Measurements from ENCODE around the gene ATXN7L1.

Gene ATXN7L1

DNA sequence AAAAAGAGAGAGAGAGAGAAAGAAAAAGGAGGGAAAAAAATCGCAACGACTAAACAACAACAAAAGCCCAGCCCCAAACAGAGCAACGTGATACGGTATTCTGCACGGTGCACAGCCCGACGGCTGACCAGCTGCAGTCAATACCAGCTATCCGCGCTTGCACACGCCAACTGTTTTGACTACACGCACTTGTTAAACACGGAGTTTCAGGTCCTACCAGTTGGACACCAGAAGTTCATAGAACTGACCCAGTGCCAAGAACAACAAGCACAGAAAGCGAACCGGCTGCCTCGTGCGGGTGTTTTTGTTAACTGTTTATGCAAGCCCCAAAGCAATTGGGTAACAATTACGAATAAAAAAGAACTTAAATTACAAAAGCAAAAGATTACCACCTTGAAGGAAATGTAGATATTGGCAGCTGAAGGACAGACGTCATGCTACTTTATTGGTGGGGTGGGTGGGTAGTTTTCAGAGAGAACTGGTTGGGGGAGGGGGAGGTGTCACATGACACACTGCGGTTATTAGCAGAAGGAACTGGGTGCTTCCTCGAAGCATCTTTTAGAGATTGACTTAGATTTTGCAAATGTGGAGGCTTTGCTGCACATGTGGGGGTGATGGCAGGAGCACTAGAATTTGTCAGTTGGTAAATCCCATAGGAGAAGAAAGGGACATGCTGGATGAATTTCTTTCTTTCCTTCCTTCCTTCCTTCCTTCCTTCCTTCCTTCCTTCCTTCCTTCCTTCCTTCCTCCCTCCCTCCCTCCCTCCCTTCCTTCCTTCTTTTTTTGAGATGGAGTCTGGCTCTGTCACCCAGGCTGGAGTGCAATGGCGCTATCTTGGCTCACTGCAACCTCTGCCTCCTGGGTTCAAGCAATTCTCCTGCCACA is 184.5 kb downstream of the ATXN7L1 start:
- DNase-seq = peak; percentile 34

DNA sequence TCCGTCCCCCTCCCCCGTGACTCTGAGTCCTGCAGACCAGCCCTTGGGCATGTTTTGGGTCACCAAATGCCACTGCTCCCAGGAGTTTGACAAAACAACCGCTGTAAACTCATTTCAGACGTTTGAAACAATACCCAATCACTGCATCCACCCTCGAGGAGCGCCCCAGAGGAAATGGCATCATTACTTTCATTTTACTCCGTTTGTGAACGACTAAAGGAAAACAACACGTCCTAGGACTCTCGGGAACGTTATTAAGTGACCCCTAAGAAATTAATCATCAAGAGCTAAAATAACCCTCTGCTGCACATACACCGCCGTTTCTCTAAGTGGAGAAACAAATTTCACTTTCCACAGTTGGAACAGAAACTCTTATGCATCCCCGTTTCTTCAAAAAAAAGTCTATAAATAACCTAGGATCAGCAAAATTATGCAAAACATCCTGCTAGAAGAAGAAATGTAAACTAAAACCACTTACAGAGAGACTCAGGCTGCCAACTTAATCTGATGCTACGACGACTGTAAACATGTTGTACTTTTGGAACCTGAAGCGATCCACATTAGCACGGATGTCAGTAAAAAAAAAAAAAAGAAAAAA is 185.2 kb downstream of the ATXN7L1 start:
- DNase-seq = peak; percentile 24

DNA sequence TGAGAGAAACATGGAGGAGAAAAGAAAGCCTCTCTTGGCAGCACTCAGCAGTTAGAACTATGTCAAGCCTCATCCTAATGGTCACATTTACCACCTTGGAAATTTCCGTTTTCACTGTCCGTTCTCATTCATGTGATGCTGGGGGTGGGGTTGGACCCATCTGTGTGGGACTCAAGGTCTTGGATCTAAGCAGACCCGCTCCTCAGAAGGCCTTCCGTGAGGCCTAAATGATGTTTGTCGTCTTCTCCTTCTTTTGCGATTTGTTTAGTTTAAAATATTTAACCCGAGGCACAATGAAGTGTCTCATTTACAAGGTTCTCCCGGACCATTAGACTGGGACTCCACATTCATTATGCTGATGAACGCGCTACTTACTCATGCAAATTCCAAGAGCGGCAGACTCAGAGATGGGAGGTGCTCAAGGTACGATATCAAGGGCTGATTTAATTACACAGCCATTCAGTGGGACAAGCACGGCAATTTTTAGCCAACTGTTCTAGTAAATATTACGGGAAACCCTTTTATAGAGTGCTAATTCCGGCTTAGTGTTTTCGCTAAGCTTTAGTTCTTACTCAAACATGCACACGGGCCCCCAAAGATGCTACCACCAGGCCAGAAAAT is 186.0 kb downstream of the ATXN7L1 start:
- DNase-seq = no peak

DNA sequence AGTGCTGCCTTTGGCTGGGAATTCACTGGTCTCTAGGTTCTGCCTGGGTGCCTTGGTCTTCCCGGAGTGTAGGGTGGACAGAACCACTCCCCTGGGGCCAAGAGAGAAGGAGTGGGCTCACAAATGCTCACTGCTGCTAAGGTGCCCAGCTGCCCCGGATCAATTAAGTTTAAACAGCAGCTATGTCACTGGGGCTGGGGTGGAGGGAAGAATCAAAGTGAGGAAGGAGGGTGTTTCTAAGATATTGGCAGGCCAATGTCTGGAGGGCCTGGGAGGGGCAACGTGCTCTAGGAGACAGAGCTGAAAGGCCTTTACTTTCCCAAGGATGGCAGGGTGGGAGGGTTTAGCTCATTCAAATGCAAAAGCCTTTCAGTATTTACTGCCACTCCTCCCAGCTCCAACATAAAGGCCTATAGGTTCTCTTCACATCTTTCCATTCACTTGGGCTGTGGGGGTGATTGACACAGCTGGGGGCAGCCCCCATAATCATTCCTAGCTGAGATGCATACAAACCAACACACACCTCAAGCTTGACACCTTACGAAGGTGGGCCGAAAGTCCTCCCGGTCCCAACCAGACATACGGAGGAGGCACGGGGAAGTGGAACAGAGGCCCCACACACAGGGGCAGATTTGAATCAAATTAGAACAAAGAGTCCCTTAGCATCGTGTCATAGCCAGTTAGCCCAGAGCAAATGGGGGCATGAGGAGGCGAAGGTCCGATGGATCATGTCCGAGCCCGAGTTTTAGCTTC is 187.2 kb downstream of the ATXN7L1 start:
- no peak for DNase-seq

DNA sequence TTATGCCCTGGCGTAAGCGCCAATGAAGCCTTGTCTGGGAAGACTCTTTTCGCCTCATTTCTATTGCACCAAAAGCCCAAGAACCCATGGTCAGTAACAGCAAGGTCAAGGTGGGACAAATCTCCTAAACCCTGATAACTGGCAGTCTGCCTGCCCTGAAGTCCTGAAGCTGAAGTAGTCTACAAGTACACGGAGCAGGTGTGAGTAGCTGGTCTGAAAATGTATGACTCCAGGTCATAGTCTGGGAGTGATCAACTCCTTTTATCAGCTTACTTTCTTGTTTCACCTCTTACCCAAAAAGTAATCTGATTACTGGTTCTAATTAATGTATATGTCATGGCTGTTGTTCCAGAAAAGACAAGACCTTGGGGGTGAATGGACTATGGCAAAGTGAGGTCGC is 187.8 kb downstream of the ATXN7L1 start:
- no peak for DNase-seq

DNA sequence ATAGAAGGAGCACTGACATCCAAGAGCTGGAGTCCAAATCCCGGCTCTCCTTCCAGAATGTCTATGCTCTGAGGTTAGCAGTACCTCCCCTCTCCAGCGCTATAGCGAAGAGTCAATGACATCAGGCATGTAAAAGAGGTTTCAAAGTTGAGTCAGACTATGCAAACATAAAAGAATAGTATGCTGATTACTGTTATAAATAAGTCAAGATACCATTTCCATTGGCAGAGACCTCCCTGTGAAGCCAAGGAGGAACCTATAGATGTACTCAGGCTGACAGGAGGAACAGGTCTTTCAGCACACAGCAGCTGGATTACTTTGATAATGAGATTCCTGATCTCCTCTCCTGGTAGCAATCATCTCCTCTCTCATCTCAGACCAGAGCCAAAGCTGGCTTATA is 191.2 kb downstream of the ATXN7L1 start:
- DNase-seq = no peak

DNA sequence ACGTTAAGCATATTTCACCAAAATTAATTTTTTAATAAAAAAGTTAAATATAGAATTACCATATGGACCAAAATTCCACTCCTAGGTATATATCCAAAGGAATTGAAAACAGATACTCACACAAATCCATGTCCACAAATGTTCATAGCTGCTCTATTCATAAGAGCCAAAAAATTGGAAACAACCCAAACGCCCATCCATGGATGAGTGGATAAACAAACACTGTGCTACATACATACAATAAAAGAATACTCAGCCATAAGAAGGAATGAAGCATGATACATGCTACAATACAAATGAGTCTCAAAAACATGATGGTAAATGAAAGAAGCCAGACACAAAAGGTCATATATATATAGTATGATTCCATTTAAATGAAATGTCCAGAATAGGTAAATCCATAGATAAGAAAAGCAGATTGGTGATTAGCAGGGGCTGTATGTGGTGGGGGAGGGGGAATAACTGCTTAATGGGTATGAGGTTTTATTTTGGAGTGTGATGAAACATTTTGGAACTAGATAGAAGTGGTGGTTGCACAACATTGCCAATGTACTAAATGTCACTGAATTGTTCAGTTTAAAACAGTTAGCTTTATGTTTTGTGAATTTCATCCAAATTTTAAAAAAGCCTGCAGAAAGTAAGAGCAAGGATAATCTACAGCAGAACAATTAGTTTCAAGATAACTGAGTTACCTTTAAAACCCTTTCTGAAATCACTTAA is 193.9 kb downstream of the ATXN7L1 start:
- DNase-seq = no peak

DNA sequence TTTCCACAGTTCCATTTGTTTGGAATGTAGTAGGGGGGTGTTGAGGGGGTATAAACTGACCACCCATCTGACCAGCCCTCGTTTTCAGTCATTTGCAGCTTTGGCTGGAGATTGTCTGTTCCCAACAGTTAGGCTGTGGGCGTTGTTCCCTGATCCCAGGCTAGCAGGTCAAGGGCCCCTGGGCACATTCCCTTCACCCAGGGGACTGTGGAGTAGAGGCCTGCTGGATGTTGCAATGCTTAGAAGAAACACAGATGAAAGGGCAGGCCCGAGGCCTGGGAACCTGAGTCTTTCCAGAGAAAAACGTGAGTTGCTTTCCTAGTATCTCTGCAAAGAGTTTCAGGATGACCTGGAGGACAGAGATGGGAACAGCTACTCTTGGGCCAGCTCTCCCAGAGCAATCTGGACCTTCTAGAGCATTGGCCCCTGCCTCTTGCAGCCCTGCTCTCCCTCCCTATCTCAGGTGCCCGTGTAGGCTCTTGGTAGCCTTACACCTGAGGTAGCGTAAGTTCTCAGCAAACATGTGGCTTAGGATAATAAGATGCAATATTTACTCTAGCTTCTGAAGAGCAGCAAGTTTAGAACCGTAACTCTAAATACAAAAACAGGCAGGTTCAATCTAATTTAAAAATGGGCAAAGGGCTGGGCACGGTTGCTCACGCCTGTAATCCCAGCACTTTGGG is 195.8 kb downstream of the ATXN7L1 start:
- DNase-seq = no peak

DNA sequence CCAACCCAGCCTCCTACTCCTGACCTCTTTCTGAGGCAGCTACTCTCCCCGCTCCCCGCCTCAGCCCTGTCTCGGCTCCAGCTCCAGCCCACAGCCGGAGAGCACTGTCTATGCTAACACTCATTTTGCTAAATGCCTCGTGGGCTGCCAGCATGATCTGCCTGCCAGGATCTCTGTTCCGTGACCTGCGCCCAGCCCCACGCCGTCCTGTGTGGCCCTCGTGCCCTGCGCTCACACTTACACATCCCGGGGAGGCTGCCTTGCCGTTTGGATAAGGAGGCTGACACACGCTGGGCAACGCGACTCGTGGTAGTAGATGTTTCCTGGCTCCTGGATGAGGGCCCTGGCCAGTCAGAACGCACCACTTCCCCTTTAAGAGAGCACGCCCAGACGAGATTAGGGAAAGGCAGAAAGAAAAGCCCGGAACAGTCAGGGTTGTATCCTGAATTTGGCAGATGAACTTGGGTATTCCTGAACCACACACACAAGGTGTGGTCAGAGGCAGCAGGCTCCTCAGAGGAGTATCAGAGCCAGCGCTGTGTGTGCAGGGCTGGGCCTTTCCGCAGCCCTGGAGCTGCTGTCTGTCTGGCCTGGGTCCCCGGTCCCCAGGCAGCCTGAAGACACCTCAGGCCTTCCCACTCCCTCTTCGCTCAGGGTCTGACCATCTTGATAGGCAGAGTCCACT is 197.4 kb downstream of the ATXN7L1 start:
- DNase-seq = no peak

DNA sequence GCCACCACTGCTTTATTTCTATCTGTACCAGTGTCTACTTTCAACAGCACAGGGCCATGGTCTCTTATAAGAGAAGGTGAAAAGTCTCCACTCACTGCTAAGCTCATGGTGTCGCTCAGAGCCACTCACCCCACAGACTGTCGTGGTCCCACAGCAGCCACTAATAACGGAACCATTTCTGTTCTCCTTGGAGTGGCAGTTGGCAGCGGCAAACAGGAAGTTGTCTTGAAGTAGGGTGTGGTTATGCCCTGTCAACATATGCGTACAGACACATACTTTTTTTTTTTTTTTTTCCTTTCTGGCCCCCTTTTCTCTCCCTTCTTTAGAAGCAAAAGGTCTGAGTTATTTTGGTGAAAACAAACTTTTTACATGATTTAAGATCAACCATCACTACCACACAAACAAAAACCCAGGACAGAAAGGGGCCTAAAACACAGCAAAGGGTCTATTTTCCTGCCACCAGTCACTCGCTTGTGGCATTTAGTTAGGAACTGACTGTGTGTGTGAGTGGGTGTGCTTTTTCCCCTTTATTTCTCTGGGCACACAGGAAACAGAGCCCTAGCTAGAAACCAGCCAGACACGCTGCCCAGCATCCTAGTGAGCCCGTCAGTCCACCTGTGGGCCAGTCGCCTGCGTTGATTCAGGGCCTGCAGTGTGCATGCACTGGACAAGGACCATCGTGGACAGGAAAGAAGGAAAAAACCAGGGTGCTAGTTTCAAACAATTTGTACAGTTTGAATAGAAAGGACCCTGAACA is 198.4 kb downstream of the ATXN7L1 start:
- DNase-seq = peak; percentile 35

DNA sequence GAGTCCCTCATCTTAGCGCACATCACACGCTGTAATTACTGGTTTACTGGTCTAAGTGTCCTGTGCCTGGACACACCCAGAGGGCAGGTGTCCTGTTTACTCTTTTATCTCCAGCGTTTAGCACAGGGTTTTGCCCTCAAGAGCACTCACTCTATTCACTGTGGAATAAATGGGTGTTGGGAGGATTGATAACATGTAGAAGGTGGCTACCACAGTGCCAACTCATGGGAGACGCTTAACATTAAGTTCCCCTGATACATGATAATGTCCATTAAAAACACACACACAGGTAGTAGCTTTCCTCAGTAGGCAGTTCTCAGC is 199.0 kb downstream of the ATXN7L1 start:
- DNase-seq = no peak

DNA sequence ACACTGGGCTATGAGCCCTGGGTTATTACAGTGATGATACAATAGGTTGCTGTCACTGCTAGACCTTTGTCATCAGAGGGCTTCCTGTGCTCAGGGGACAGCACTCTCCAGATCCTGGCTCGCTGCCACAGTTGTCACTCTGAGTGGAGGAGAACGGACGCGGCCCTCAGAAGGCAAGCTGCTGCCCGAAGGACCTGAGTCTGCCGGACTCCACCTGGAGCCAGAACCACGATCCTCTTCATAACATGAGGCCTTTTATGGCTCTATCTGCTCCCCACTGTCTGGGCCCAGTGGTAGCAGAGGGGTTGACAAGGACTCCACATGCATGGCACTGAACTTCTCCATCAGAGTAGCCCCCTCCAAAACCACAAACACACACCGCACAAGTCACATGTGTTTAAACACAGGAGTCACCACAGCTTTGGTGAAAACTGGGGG is 200.4 kb downstream of the ATXN7L1 start:
- peak; percentile 66 for DNase-seq

DNA sequence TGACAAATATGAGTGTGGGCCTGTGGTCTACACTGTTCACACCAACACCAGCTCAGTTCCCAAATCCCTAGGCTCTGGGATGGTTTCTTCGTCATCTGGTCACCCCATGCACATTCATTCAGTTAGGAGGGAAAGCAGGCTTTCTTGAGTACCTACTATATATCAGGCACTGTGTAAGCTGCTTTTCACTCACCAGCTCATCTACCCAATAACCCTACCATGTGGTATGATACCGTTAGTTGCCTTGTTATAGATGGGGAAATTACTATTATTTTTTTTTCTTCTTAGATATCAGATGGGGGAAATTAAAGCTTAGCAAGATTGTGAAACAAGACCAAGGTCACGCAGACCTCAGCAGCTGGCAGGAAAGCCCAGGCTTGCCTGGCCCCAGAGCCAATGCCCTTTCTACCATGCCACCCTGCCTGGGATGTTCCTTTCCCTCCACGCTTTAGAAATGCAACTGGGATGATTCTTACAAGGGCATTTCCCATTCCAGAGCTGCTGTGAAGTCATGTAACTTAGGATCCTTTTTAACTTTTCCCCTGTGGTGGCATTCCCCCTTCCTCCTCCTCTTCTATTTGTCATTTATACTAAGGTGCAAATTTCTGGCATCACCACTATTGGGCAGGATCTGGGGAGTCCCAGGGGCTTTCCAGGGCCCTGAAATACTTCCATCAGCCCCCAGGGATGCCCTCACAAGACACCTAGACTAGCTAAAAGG is 202.0 kb downstream of the ATXN7L1 start:
- no peak for DNase-seq

DNA sequence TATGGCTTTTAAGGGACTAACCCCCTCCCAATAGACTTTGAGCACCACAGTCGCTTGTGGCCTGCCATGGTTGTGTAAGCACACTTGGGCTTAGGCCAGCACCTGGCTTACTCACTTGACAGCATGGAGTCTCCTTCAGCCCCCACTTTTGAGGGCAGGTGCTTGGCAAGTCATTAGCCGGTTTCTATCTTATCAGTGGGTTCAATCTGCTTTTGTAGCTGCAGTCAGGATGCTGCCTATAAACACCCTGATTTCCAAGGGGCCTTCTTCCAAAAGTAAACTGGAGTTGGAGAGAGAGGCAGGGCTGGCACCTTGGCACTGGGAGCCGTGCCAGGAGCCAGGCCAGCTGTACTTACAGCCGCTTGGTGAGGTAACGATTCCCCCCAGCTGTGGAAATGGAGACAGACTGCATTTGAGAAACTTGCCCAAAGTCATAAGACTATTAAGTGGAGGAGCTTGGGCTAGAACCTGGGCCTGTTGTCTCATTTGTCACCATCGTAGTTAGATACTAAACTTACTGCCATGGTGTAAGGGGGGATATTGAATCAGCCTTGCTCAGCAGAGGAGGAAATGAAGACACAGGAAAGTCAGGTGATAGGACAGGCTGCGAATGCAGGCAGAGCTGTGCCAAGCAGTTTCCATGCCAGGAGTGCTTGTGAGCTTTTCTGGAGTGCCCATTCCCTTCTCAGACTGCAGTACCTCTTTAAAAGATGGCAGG is 202.9 kb downstream of the ATXN7L1 start:
- no peak for DNase-seq

DNA sequence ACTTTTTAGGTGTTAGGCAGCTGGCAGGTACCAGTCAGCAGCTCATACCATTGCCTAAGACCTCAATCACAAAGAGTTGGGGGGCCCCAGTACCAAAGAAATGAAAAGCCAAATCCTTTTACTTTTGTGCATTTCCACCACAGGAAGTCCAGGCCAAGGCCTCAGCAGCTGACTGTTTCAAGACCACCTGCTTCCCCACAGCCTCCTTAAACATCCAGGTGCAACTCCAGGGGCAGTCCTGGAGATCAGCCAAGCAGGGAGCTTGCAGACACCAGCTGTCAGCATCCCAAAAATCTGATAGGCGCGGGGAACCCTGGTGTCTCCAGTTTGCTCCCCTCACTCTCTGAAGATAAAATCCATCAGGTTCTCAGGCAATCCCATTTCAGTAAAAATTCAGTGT is 203.6 kb downstream of the ATXN7L1 start:
- no peak for DNase-seq

DNA sequence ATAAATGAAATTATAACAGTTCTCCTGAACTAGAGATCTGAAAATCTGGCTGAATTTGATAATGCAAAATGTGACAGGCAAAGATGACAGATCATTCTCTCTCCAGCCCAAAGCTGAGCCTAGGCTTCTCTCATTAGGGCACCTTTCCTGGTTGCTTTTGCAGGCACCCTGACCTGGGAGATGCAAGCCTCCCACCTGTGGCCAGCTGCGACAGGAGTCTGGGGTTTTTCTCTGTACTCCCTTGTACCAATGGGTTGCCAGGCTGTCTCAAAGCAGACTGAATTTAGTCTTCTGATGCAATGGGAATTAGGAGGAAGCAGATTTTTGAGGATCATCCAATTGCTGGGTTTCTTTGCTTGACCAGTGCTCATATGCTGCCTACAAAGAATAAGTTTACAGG is 210.1 kb downstream of the ATXN7L1 start:
- no peak for DNase-seq

DNA sequence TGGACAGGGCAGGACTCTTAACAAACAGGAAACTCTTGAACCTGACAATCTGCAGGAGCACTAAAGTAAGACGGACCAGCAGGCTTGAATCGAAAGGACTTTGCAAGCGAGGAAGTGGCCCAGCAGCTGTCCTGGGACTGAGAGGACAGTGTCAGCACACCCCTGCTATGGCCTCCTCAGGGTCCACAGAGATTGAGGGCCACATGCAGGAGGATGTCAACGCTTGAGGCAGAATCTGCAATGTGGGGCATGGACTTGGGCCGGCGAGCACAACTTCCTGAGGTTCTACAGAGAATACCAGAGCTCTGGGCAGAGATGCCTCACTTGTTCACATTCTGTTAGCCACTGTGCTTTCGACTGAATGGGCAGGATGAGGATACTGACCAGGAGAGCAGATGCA is 210.7 kb downstream of the ATXN7L1 start:
- no peak for DNase-seq

DNA sequence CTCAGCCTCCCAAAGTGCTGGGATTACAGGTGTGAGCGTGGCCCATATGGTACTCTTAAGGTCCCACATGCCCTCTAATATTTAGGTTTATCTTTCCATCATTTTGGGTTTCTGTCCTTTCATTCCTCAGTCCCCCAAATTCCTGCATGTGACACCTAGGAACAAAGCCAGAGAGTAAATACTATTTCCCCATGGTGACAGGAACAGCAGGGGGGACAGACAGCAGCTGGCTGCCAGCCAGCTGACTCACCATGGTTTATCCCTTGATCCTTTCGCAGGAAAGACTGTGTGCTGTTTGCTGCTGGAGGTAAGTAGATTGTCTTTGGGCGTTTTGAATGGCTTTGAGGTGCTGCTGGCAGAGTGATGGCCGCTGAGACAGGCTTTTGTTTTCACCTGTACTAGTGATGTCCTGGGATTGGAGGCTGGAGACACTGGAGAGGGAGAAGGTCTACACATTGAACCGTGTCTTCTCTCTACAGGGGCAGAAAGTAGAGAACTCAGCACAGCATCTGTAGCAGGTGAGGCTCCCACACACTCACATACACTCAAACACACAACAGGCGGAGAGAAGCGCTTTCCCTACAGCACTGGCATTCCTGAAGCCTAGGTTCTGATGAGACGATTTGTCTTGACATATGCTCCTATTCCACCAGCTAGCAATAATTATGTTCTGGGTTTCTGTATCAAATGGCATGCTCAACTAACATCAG is 211.4 kb downstream of the ATXN7L1 start:
- no peak for DNase-seq

DNA sequence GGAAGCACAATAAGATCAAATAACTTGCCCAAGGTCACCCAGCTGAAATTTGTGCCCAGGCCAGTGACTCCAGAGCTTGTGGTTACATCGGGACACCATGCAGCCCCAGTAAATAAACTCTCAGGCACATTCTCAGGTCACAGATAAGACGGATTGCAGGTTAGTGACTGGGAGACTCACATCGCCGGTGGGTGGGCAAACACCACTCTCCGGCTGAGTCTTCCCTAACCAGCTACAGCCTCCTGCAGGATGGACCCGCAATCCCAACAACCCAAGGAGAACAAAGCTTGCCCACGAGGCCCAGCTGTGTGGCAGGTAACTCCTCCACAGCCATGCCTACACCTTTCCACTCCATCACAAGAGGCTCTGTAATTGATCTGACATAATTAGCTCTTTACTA is 213.4 kb downstream of the ATXN7L1 start:
- DNase-seq = no peak
